ENCODE data around the gene CPM.
"Not testable (repeated sequence)": the region's sequence is repeated elsewhere in the genome, so short reads cannot be mapped to it uniquely, and the experiment has no call there.

CPM gene

DNA sequence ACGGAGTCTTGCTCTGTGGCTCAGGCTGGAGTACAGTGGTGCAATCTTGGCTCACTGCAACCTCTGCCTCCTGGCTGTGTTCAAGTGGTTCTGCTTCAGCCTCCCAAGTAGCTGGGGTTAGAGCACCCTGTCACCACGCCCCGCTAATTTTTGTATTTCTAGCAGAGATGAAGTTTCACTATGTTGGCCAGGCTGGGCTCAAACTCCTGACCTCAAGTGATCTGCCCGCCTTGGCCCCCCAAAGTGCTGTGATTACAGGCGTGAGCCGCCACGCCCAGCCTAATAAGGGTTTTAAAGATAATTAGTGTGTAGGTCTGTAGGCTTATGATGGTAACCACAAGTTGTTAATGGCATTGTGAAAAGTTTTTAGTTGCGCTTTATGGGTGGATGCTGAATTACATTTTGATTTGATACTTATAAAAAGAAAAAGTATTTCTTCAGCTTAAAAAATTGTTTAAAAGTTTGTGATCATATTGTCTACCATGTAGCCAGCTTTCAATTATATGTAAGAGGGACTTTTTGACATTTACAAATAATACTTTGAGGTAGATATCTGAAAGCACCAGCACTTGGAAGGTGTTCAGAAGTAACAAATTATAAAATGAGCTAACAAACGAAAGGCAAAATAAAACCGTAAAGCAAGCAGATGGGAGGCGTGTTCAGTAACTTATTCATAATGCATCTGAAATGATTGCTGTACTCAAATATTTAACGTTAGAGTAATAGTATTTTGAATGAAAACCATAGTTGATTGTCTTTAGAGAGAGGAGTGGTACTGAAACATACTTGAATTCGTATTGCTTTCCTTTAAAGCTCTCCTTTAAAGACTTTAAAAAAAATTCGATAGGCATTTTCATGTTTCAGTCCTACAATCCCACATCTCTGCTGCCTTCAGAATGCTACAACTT, 87.9 kb downstream of the CPM start:
- no peak for FAIRE-seq

DNA sequence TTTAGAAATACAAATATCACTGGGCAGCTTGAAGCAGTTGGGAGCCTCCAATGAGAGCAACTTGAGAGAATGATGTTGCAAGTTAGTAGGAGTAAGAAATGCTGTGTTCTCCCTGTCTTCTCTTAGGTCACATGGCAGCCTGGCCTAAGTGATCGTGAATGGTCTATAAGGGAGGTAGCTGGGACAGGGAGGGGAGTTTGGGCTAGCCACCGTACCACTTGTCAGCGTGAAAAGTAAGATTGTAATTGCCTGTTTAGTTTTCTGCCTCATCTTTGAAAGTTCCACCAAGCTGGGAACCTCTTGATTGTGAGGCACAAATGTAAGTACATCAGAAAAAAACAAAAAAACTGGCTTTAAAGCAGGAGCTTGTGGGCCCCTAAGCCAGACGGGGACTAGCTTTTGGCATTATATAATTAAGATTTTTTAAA, 88.6 kb downstream of the CPM start:
- FAIRE-seq = no peak

DNA sequence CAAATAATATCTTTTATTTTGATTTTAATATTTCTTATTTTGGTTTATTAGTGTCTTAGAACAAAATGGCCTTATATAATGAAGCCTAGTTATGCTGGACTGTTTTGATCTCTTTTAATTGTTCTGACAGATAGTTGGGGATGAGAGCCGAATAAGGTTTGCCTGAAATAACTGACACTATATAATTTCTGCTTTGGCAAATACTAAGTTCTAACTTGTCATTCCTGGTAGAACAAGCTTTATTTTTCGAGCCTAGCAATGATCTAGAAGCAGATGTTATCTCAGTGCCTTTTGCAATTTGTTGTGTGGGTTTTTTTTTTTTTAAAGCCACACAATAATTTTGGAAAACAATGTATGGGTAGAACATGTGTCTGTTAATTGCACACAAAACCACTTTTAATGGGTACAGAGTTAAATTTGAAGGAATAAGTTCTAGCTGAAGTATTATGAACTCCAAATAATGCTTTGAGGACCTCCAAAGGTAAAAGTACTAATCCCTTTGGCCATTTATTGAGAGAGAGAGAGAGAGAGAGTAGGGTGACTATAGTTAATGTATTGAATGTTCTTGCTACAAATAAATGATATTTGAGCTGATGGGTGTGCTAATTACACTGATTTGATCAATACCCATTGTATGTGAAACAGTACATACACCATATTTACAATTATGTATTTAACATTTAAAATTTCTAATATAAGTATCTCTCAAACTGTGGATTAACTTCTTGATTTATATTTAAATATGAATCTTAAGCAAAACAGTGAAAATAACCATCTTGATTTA, 90.0 kb downstream of the CPM start:
- FAIRE-seq = no peak

GRCh38 chr12:68842123-68842522, 90.8 kb downstream of the CPM start:
- no peak for FAIRE-seq

DNA sequence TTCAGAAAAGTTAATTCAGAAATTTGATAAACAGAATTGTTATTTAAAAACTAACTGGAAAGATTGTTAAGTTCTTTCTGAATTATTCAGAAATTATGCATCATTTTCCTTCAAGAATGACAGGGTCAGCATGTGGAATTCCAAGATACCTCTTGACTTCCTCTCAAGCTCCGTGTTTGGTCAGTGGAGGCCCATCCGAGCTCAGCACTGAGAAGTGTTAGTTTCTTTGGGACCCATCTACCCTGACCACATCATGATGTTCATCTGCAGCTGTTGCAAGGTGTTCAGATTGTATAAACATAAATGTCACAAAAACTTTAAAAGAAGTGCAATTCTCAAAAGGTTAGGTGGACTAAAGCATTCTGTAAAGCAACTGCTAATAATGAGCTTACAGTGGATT, 91.3 kb downstream of the CPM start:
- no peak for FAIRE-seq

GRCh38 chr12:68841175-68841574, 91.8 kb downstream of the CPM start:
- FAIRE-seq = not testable (repeated sequence)

DNA sequence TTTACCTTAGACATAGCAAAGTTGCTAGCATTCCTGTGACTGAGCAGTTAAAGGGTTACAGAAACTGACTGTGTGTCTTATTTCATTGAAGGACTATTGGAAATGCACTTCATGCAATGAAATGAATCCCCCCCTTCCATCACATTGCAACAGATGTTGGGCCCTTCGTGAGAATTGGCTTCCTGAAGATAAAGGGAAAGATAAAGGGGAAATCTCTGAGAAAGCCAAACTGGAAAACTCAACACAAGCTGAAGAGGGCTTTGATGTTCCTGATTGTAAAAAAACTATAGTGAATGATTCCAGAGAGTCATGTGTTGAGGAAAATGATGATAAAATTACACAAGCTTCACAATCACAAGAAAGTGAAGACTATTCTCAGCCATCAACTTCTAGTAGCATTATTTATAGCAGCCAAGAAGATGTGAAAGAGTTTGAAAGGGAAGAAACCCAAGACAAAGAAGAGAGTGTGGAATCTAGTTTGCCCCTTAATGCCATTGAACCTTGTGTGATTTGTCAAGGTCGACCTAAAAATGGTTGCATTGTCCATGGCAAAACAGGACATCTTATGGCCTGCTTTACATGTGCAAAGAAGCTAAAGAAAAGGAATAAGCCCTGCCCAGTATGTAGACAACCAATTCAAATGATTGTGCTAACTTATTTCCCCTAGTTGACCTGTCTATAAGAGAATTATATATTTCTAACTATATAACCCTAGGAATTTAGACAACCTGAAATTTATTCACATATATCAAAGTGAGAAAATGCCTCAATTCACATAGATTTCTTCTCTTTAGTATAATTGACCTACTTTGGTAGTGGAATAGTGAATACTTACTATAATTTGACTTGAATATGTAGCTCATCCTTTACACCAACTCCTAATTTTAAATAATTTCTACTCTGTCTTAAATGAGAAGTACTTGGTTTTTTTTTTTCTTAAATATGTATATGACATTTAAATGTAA, 93.5 kb downstream of the CPM start:
- FAIRE-seq = no peak

DNA sequence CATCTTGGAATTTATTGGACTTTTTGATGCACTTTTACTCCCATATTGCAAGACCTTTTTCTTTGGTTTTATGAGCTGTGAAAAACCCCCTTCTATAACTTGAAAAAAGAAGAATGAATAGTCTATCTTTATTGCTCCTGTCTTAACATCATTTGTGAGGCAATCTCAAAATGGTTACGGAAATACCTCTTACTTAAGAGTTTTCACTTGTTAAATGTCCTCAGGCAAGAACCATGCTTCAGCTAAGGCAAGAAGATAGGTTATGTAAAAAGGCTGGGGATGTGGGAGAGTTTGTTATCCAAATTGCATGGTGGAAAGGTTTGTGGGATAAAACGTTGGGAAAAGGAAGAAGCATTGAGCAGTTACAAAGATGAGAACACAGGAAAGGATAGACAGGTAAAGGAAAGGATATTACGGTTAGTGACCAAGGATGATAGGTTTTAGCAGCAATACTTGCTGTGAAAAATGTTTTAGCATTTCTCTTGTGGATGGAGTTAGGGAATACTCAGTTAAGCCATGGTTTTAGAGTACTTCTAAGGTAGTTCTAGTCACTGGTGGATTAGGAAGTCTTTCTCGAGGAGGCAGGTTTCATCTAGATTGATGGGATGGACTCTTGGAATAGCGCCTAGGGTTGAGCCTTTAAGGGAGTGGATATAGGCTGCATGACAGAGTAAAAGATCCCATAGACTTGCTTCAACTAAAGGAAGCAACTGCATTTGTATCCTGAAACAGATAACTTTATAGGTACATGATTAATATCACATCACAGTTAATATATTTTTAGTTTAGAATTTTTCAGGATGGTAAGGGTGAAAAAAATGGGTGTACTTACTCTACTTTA, 94.7 kb downstream of the CPM start:
- FAIRE-seq = no peak

DNA sequence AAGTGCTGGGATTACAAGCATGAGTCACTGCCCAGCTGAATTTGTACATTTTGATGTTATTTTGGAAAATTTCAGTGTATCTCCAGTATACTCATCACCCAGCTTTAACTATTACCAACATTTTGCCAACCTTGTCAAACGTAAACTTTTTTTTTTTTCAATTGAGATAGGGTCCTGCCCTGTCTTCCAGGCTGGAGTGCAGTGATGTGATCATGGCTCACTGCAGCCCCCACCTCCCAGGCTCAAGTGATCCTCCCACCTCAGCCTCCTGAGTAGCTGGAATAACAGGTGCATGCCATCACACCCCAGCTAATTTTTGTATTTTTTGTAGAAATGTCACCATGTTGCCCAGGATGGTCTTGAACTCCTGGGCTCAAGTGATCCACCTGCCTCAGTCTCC, 95.8 kb downstream of the CPM start:
- FAIRE-seq = no peak

DNA sequence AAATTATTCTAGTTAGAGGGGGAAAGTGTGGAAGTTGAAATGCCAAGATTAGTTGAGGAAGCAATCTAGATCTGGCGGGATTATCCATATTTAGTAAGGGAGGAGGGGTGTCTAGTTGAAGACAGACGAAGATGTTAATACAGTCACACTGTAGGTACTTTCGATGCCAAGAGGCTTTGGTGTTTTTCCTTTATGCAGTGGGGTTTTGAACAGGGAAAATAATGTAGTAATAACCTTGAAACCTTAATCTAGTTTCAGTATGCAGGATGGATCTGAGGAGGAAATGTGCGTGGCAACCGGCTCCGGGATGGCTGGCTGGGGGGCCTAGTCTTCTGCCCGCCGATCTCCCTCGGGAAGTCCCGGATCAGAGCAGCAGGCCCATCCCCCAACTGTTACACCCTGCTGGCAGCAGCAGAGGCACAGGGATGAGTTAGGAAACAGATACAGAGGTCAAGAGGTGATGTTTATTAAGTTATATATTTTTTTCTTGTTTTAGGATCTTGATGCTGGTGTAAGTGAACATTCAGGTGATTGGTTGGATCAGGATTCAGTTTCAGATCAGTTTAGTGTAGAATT, 97.5 kb downstream of the CPM start:
- FAIRE-seq = no peak

DNA sequence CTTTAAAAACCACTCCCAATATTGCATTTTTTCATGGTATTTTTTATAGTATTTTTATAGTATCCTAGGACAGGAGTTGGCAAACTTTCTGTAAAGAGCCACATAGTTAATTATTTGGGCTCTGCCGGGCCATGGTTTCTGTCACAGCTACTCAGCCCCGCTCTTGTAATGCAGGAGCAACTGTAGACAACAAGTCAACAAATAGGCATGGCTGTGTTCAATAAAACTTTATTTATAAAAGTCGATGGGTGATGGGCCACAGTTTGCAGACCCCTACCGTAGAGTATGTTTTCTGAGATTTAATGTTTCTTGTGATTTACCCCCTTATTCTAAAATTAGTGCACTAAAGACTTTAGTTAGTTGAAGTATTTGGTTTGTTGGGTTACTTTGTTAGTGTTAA, 99.5 kb downstream of the CPM start:
- no peak for FAIRE-seq

DNA sequence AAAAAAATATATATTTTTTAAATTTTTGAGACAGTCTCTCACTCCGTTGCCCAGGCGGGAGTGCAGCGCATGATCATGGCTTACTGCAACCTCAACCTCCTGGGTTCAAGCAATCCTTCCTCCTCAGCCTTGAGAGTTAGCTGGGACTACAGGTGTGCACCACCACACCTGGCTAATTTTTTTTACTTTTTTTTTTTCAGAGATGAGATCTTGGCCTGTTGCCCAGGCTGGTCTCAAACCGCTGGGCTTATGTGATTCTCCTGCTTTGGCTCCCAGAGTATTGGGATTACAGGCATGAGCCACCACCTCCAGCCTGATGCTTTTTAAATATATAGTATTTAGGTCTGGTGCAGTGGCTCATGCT, 100.5 kb downstream of the CPM start:
- FAIRE-seq = no peak

DNA sequence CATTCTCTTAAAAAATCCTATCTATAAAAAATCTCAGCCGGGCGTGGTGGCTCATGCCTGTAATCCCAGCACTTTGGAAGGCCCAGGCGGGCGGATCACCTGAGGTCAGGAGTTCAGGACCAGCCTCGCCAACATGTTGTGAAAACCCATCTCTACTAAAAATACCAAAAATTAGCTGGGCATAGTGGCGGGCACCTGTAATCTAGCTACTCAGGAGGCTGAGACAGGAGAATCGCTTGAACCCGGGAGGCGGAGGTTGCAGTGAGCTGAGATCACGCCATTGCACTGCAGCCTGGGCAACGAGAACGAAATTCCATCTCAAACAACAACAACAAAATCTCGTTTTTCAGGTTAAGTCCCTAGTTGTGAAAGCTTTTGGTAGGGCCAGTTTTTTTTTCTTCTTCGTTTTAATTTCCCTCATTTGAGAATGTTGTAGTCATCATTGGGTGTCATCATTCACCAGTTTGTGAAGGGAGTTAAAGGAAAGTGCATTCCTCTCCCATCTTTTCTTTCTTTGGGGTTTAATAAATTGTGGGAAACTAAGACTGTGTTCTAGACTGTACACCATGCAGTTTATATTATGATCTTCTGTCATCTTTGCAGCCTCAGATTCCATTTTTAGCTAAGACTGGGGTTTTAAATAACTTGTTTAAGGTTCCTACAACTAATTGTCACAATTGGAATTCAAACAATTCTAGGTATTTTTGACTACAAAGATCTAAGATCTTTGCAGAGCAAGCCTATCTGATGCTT, 101.0 kb downstream of the CPM start:
- FAIRE-seq = no peak

DNA sequence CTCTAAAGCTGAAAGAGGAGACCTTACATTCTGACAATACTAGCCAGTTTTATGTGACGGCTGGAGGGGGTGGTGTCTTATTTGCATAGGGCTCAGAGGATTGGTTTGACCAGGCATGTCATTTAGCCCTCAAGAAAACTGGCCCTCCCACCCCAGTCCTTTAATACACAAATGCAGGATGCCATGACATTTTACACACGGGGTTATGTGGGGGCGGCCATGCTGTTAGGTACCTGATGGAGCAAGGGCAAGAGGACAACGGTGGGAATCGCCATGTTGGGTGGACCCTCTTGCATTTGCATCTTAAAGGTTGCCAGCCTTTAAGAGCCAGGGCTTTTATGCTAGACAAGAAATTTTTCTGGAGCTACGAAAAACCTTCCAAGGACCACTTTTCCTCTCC, 101.7 kb downstream of the CPM start:
- no peak for FAIRE-seq

DNA sequence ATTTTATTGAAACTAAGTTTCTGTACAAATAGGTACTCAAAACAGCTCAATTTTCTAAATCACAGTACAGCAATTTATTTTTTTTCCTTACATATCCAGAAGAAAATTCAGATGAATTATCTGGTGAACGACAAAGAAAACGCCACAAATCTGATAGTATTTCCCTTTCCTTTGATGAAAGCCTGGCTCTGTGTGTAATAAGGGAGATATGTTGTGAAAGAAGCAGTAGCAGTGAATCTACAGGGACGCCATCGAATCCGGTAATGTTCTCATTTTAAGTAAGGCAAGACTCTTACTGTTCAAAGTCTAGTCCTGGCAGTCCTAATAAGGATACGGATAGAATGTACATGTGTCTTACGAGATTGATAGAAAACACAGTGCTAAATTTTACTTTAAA, 104.3 kb downstream of the CPM start:
- FAIRE-seq = no peak

- FAIRE-seq = no peak
These were observed 104.9 kb downstream of the CPM start for GRCh38 chr12:68827895-68828671.

GRCh38 chr12:68825569-68826217, 107.3 kb downstream of the CPM start:
- FAIRE-seq = no peak

DNA sequence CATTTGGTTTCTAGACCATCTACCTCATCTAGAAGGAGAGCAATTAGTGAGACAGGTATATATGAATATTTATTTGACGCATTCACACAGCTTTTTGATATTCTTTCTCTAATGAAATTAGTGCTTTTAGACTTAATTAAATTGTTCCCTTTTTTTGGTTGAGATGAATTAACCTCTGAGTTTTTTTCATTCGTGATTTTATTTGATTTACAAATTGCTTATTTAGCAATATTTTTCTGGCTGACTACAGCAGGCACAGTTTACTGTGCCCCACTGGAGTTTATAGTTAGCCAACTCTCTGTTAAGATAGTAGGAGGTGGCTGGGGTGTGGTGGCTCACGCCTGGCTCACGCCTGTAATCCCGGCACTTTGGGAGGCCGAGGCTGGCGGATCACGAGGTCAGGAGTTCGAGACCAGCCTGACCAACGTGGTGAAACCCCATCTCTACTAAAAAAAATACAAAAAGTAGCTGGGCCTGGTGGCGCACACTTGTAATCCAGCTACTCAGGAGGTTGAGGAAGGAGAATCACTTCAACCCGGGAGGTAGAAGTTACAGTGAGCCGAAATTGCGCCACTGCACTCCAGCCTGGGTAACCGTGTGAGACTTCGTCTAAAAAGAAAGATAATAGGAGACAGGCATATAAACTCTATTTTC, 108.2 kb downstream of the CPM start:
- FAIRE-seq = no peak

GRCh38 chr12:68824131-68824530, 108.8 kb downstream of the CPM start:
- no peak for FAIRE-seq

Measured in islet of Langerhans (tissue), 1 donor.